GM19025 (cell line): ENCODE data around the gene CEP63.

Experiments
- ATAC-seq: cut with Tn5 transposase; IDR thresholded peaks from one replicate; pipeline ENCODE4 v1.9.1; 2021; ENCODE audit warnings: mild to moderate bottlenecking, low read depth, moderate library complexity; ENCODE audit not compliant: unreplicated experiment

The CEP63 gene

DNA sequence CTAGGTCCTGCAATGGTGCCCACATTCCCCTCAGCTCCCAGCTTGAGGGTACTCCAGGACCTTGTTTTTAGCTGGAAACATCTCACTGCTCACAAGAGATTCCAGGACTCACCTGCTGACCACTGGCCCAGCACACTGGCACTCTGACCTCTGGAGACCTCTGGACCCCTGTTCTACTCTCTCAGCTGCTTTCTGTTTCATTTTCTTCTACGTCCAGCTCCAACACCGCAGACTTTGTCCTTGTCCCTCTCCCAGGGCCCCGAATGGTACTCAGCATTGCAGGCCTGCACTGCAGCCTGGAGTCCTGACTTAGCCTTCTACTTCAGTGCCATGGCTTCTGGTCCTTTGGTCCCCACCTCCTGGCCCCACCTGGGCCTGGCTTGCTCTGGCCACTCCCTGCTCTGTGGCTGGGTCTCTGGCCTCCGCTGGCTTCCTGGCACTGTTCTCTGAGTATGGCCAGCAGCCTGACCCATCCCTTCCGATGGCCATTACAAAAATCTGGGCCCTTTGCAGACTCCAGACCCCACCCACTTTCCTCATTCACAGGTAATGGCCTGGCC, 137.0 kb downstream of the CEP63 start:
- no peak for ATAC-seq

DNA sequence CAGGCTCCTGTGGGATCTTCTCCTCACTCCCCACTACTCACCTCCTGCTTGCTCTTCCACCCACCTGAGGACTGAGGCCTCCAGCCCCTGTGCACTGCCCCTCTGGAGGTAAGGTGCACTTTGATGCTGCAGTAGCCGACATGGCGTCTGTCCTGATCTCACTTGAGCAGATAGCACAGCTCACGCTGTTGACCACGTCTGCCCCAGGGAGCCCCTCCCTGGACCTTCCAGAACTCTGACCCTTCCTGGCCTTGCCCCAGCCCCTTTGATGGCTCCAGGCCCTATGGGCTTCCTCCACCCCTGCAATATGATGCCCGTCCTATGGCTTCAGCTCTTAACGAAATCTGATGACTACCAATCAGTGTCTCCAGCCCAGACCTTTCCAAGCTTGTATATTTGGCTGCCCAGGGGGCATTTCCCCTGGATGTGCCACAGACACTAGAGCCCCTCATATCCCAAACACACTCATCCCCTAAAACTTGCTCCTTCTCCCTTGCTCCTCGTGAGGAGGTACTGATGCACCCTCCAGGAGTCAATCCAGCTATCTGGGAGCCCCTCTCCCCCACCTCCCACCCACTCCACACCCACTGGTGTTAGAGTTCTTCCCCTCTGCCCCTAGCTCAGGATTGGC, 137.9 kb downstream of the CEP63 start:
- no peak for ATAC-seq
